A375 (cell line): ENCODE results near the gene TXN2. TPM values are rescaled to one million over a fixed set of nuclear protein-coding genes. Genes with fewer than 3 reads are reported as not detected.

Experiments used
- small RNA-seq: library from RNA; depleted of rRNA; stranded (forward); fragments of <200 nt; gene quantifications from one replicate; pipeline ENCODE3, GENCODE V24; 2014
- total RNA-seq: library from RNA; depleted of rRNA; stranded (reverse); fragments of >200 nt; shearing (Covaris generic); gene quantifications from 2 replicates; pipeline ENCODE4 v1.2.3, GENCODE V29; 2014; rRNA removed

The TXN2 gene, protein sequence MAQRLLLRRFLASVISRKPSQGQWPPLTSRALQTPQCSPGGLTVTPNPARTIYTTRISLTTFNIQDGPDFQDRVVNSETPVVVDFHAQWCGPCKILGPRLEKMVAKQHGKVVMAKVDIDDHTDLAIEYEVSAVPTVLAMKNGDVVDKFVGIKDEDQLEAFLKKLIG
- 42.6 and 45.2 TPM in 2 replicates for total RNA-seq

DNA sequence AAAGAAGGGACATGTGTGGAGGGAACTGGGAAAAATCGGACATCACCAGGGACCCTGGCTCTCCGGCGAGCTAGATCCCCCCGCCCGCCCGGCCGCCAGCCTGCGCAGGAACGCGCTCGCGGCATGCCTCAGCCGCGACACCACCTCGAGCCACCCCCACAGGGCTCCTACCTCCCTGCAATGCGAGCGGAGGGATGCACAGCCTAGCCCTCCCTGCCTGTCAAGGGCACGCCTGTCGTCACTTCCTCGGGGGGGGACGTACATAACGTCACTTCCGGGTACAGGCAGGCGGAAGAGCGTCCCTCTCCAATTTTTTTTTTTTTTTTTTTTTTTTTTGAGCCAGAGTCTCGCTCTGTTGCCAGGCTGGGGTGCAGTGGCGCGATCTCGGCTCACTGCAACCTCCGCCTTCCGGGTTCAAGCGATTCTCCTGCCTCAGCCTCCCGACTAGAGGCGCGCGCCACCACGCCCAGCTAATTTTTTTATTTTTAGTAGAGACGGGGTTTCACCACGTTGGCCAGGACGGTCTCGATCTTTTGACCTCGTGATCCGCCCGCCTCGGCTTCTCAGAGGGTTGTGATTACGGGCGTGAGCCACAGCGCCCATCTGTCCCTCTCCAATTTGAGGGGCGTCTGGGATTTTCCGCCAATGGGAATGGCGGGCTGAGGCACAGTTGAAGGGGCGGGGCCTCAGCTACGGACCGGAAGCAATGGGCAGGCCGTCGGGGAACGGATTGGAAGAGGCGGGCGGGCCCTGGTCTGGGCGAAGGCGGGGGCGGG is at the start of gene TXN2:
TXN2 (minus strand) TSS at position 248 of the 776 bp plus-strand sequence. CDS start 803 bp downstream, outside the sequence.

DNA sequence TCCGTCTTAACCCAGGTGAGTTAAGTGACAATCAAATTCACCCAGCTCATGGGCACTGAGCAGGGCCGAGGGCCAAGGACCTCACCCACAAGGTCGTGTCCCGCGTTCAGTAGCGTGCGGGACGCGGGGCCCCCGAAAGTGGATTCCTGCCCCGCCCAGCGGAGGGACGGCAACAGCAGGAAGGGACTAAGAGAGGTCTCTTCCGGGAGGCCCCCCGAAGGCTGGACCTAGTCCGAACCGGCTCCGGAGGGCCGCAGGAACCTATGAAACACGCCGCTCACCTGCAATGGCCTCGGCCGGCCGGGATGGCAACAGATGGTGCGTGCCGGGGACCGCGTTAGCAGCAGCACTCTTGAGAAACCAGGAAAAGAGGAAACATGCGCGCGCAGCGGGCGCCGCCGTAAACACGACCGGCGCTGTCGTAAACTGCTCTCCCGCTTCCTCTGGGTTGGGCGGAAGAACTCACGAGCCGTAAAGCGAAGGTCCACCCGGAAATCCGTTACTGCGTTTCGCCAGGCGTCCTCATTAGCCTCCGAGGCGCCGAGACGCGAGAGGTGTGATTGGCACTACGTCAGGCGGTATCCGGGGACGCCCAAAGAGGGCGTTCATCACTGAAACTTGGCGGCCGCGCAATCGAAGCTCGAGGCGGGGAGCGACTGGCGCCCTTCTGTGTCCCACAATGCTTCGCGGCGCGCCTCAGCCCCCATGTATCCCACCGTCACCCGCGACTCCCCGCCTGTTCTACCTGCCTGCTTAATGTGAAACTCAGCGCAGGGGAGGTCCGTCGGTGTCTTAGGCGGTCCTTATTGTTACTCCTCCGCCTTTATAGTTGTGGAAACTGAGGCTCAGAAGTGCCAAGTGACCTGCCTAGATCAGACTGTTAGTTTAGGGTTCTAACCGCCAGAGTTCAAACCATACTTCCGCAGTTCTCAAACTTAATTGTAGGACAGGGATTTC is 47.6 kb upstream of the TXN2 start, which contains the start of gene EIF3D:
EIF3D (minus strand) TSS at position 372 of the 957 bp plus-strand sequence. CDS start 3,045 bp downstream, outside the sequence.

DNA sequence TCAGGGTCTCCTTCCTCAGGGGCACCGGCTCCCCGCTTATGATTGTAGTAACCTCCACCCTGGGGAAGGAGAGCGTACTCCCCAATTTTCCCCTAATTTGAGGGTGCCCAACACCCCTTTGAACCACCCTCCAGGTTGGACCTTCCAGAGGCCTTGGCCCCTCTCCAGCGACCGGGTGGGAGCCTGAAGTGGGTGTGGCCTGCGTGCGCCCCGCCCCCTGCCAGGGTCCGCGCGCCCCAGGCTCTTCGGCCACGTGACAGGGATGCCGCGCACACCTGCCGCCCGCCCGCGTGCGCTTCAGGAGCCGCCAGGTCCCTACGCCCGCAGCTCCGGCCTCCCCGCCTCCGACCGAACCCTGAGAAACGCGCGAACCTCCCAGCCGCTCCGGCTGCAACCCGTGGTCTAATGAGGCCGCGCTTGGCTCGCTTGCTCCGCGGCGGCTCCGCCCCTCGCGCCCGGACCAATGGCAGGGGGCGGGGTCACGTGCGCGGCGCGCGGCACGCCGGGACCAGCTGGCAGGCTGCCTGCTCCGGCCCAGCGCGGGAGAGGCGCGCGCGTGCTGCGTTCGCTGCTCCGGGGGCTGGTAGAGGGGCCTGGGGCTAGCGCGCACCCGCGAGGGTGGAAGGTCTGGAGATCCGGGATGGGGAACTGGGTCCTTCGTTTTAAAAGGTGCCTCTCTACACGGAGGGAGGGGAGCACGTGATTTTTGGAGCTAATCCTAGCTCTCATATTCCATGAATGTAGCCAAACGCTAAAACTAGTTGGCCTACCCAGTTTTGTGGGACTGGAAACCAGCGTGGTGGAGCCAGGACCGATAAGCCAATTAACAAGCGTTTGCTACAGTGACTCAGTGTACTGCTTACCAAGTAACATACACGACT is 25.4 kb upstream of the TXN2 start, which contains the start of gene FOXRED2:
FOXRED2 (minus strand) TSS at position 404 of the 881 bp plus-strand sequence. CDS start 618 bp downstream, outside the sequence.

Small RNA genes within 50 kb of the gene (small RNA-seq; reads per million reads assigned to genes)
- not detected for gene RF00019

Other genes with a start within 250 kb of the TXN2 start
- 8.6 and 9.3 TPM in 2 replicates for gene APOL2, start 242.1 kb downstream of the TXN2 start, total RNA-seq
- gene APOL1, start 228.5 kb downstream of the TXN2 start, total RNA-seq = 1.4 and 1.9 TPM in 2 replicates
- 155 and 181 TPM in 2 replicates for gene MYH9, start 93.7 kb downstream of the TXN2 start, total RNA-seq
- 8.3 and 11.8 TPM in 2 replicates for gene FOXRED2, start 25.4 kb upstream of the TXN2 start, total RNA-seq
- 310 and 368 TPM in 2 replicates for gene EIF3D, start 47.5 kb upstream of the TXN2 start, total RNA-seq
- gene CACNG2, start 222.1 kb upstream of the TXN2 start, total RNA-seq = not detected in 2 replicates